Measurements from ENCODE around the gene SRCIN1.

SRCIN1 gene

DNA sequence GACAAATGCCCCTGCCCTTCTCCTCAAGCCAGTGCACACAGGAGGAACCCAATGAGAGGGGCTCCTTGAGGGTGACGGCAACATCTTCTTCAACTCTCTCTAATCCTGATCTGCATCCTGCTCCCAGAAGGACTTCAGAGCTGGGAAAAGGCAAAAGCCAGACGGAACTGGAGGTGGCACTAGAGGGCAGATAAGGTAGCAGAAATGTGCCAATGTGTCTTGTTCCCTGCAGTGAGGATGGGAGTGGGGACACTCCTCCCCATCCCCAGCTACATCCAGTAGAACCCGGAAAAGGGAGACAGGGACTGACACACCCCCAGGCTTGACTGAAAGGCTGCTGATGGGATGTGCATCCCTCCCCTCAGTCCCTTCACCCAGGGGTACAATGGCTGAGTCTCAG is 28.5 kb downstream of the SRCIN1 start:
- DNase-seq (ENCODE audit: low read depth), result no peak
- TF ChIP-seq, protein P1, sequence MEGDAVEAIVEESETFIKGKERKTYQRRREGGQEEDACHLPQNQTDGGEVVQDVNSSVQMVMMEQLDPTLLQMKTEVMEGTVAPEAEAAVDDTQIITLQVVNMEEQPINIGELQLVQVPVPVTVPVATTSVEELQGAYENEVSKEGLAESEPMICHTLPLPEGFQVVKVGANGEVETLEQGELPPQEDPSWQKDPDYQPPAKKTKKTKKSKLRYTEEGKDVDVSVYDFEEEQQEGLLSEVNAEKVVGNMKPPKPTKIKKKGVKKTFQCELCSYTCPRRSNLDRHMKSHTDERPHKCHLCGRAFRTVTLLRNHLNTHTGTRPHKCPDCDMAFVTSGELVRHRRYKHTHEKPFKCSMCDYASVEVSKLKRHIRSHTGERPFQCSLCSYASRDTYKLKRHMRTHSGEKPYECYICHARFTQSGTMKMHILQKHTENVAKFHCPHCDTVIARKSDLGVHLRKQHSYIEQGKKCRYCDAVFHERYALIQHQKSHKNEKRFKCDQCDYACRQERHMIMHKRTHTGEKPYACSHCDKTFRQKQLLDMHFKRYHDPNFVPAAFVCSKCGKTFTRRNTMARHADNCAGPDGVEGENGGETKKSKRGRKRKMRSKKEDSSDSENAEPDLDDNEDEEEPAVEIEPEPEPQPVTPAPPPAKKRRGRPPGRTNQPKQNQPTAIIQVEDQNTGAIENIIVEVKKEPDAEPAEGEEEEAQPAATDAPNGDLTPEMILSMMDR (IDR thresholded peaks at IDR 0.05; ENCODE audit: low read depth, low read length), result no peak
- no peak for TF ChIP-seq MYC (IDR thresholded peaks at IDR 0.05; ENCODE audit: low read depth, low read length)
- TF ChIP-seq, protein P2, sequence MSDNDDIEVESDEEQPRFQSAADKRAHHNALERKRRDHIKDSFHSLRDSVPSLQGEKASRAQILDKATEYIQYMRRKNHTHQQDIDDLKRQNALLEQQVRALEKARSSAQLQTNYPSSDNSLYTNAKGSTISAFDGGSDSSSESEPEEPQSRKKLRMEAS (IDR thresholded peaks at IDR 0.05; ENCODE audit: low read depth, low read length), result no peak
- H3K4me3 ChIP-seq (ENCODE audit: low read depth, low read length), result no peak overlapping the region

DNA sequence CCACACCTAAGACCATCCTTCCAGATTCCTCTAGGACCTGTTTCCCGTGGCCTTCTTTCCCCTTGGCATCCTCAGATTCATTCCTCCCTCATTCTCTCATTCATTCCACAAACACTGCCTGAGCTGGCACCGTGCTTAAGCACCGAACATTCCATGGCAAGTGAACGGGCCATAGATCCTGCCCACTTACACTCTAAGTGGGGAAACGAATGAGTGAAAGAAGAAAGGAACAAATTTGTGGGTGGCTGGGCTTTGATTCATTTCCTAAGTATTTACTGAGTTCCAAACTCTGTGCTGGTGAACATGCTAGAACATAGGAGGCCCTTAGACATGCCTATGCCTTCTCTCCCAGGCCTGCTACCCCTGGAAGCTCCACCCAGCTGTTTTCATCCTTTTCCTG is 30.0 kb downstream of the SRCIN1 start:
- TF ChIP-seq MYC (IDR thresholded peaks at IDR 0.05; ENCODE audit: low read depth, low read length), result no peak
- TF ChIP-seq, protein P2 (IDR thresholded peaks at IDR 0.05; ENCODE audit: low read depth, low read length), result no peak
- no peak for TF ChIP-seq POLR2A (IDR thresholded peaks at IDR 0.05; ENCODE audit: extremely low read depth, insufficient read length)
- TF ChIP-seq, protein P1 (IDR thresholded peaks at IDR 0.05; ENCODE audit: low read depth, low read length), result no peak
- no peak for DNase-seq (ENCODE audit: low read depth)
- no peak overlapping the region for H3K4me3 ChIP-seq (ENCODE audit: low read depth, low read length)

DNA sequence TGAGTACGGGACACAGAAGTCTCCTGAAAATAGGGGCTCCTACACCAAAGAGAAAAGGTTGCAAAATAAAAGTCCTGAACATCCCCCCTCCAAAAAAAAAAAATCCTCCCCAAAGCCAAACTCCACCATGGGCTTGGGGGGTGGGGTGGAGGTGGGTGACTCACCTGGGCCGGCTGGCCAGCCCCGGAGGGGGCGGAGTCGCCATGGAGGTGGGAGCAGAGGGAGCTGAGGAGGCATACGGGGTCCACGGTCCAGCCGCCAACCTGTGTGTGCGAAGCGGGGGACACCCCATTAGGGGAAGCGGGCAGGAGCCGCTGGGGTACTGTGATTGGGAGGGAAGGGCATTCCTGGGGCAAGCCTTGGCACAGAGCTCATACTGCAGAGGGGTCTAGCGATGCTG is 31.0 kb downstream of the SRCIN1 start:
- TF ChIP-seq POLR2A (IDR thresholded peaks at IDR 0.05; ENCODE audit: extremely low read depth, insufficient read length), result no peak
- TF ChIP-seq, protein P2 (IDR thresholded peaks at IDR 0.05; ENCODE audit: low read depth, low read length), result no peak
- TF ChIP-seq MYC (IDR thresholded peaks at IDR 0.05; ENCODE audit: low read depth, low read length), result no peak
- TF ChIP-seq, protein P1 (IDR thresholded peaks at IDR 0.05; ENCODE audit: low read depth, low read length), result no peak
- no peak for DNase-seq (ENCODE audit: low read depth)
- H3K4me3 ChIP-seq (ENCODE audit: low read depth, low read length), result no peak overlapping the region

DNA sequence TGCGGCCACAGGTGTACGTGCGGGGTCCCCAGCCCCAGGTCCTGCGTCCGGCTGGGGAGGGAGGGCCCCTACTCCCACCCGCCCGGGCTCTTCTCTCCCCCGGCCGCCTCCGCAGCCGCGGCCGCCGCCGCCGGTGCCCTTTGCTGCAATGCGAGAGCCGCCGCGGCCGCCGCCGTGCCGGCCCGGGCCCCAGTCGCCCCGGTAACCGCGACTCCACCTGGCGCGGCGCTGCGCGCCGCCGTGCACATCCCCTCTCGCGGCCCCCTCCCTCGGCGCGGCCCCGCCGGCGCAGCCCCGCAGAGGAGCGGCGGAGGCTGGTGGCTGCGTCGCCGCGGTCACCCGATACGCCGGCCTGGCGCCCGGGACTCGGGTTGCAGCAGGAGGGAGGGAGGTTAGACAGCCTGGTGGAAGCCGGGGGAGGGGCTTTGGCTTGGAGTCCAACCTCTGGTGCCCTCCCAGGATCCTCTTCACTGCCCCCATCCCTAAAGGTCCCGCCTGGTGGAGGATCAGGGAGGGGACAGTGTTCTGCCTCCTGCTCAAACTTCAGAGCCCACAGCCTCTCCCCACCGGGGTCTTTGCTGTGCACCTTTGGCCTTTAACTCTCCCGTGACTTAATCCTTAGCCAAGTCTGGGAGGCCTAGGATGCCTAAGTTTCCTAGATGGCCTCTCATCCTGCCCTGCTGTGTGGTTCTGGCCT is 32.9 kb downstream of the SRCIN1 start:
- no peak overlapping the region for H3K4me3 ChIP-seq (ENCODE audit: low read depth, low read length)
- DNase-seq (ENCODE audit: low read depth), result peak; percentile 30
- TF ChIP-seq, protein P1 (IDR thresholded peaks at IDR 0.05; ENCODE audit: low read depth, low read length), result no peak
- TF ChIP-seq, protein P2 (IDR thresholded peaks at IDR 0.05; ENCODE audit: low read depth, low read length), result no peak
- TF ChIP-seq POLR2A (IDR thresholded peaks at IDR 0.05; ENCODE audit: extremely low read depth, insufficient read length) (no peak), MYC (IDR thresholded peaks at IDR 0.05; ENCODE audit: low read depth, low read length) (no peak)

DNA sequence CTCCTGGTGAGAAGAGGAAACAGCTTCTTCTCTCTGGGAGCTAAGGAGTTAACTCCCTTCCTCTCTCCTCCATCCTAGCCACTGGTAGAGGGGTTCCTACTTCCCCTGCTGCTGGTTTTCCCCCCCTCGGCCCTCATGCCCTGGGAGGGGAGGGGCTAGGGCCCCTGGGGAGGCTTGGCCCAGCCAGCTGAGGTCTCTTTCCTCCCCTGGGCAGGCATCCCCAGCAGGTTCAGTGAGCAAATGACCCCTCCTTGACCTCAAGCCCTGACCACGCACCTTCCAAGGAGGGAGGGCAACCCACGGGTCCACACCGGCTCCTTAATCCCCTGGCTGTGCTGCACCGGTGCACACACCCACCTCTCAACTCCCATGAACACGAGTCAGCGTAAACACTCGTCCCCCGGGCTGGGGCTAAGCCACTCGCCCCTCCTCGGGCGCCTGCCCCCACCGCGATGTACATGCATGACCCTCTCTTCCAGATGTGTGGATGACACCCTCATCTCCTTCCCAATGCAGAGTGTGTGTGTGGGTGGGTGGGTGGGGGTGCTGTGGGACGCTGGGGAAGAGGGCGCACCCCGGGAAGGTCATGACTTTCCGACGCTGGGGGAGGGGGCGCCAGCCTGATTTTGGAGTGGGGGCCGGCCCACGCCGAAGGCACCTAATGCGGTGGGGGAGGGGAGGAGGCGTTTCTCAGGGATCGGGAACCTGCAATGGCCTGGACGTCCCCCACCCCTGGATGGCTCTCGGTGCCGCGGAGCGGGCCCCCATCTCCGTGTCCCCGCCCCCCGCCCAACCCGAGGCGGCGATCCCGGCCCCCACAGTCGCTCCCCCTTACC is 33.7 kb downstream of the SRCIN1 start:
- peak; percentile 66 for DNase-seq (ENCODE audit: low read depth)
- TF ChIP-seq, protein P2 (IDR thresholded peaks at IDR 0.05; ENCODE audit: low read depth, low read length), result no peak
- TF ChIP-seq MYC (IDR thresholded peaks at IDR 0.05; ENCODE audit: low read depth, low read length) (no peak), POLR2A (IDR thresholded peaks at IDR 0.05; ENCODE audit: extremely low read depth, insufficient read length) (no peak)
- TF ChIP-seq, protein P1 (IDR thresholded peaks at IDR 0.05; ENCODE audit: low read depth, low read length), result no peak
- H3K4me3 ChIP-seq (ENCODE audit: low read depth, low read length), result no peak overlapping the region

All from NB4 (cell line).